ENCODE results near the gene STYK1. TPM values are rescaled to one million over a fixed set of nuclear protein-coding genes. Genes with fewer than 3 reads are reported as not detected.
"Not testable (repeated sequence)": the region's sequence is repeated elsewhere in the genome, so short reads cannot be mapped to it uniquely, and the experiment has no call there.

Gene STYK1
- total RNA-seq, 1 experiment from 2014 or later, result not detected

DNA sequence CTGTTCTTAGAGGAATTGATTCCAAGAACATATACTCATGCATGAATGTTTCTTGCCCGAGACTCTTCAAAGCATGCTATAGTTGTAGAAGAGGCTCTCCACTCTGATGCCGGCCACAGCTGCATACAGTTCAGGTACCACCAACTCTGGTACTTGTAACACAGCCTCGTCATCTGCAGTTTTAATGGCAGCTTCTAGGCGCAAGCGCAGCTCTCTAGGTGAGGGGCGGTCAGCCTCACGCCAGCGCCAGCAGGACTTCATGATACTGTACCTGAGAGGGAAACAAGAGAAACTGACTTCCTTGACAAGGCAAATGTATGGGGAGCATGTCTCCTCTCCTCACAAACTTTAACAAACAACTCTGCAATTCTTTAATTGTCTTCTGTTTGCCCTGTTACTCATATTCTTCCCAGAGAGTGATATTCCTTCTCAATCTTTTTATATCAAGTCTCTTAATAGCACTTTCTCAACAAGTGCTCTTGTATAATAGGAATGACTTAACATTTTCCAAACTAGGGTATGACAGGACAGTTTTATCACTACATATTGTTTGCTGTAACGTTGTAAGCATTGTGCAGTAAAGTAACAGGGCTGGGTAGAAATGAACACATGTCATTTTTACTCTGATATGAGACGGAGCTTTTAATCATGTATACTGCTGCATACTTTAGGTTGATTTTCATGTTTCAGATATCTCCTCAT, 53.6 kb downstream of the STYK1 start:
- H3K27me3 ChIP-seq, result no peaks in the 10 kb centered on the region
- H3K4me3 ChIP-seq, result no peak overlapping the region
- H3K36me3 ChIP-seq, result no peaks in the 10 kb centered on the region
- peaks cover 17% of the 10 kb centered on the region for H3K4me1 ChIP-seq
- H3K27ac ChIP-seq, result no peak overlapping the region
- DNase-seq, result no peak
- no peaks in the 10 kb centered on the region for H3K9me3 ChIP-seq (replicated peaks)

DNA sequence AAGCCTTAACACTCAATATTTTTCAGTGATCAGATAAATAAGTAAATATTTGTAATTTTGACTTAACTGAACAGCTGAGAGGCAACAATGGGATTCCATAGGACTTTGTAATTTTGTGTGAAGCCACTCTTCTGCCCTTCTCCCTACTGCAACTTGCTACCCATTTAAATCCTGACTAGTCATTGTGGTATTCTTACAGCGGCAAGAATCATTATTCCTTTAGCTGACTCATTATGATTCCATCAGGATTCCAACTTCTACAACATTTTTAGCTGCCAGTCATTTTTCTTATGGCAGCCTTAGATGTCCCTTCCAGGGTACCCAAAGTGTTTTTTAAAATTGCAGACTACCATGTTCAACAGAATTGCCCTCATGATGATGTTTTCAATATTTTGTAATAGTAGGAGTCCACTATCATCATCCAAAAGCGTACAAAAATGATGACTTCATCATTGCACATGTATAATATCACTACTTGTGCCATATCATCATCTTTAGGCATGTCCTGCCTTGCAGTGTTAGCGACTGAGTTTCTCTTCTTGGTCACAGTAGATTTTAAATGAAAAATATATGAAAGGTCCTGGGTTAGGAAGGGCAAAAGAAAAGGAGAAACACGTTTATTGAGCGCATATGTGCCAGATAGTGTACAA, 55.4 kb downstream of the STYK1 start:
- DNase-seq, result no peak
- H3K9me3 ChIP-seq (replicated peaks), result no peaks in the 10 kb centered on the region
- H3K4me3 ChIP-seq, result no peak overlapping the region
- peaks cover 9% of the 10 kb centered on the region for H3K4me1 ChIP-seq
- no peaks in the 10 kb centered on the region for H3K36me3 ChIP-seq
- H3K27me3 ChIP-seq, result no peaks in the 10 kb centered on the region
- peak overlapping the region; percentile 52 for H3K27ac ChIP-seq

DNA sequence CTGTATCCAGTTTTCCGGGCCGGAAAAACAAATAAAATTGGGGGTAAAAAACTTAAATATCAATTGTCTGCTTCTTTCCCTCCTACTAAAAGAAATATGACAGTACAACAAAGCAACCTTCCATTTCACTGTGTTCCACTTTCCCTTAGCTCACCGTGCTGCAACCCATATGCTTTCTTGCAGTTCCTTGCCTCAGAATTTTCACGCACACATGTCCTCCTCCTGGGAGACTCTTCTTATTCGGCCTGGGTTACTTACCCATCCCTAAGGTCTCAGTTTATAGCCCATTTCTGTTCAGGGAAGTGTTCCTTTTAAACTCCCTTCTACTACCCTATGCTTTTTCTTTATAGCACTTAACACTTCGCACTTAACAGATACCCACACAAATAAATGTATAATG, 56.0 kb downstream of the STYK1 start:
- H3K4me1 ChIP-seq, result peaks cover 9% of the 10 kb centered on the region
- H3K9me3 ChIP-seq (replicated peaks), result no peaks in the 10 kb centered on the region
- H3K27me3 ChIP-seq, result no peaks in the 10 kb centered on the region
- DNase-seq, result no peak
- no peaks in the 10 kb centered on the region for H3K36me3 ChIP-seq
- H3K27ac ChIP-seq, result peak overlapping the region; percentile 52
- no peak overlapping the region for H3K4me3 ChIP-seq

DNA sequence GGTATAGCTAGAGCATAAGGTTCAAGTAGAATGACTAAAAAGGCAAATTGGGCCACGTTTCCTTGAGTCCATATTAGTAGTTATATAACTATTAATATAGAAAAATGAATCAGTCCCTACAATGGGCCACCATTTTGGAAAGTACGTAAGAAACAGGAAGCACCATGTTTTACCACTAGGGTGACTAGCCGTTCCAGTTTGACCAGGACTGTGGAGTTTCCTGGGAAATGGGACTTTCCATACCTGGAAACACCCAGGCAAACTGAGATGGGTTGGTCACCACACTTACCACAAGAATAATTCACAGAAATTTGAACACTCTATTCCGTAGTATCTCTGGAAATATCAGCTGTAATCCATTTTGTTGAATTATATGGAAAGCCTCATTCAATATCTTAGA, 58.3 kb downstream of the STYK1 start:
- Histone ChIP-seq H3K9me3 (replicated peaks) (no peaks in the 10 kb centered on the region), H3K36me3 (peaks cover 7% of the 10 kb centered on the region; the same call in 1 of the 2 replicates), H3K4me1 (peaks cover 11% of the 10 kb centered on the region), H3K27ac (no peak overlapping the region), H3K27me3 (no peaks in the 10 kb centered on the region), H3K4me3 (no peak overlapping the region)
- no peak for DNase-seq

DNA sequence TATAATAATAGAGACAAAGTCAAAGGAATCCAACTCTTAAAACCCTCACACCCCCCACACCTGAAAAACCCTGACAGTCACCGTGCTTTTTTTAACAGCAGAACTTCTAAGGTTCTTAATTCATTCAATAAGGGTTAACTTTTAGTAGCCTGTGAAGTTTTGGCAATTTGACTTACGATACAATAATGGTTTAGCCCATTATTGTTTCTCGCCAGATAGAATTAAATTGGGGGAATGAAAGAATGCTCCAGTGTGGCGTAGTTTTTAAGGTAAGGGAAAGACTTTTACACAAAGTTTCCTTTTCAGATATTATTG, 59.8 kb downstream of the STYK1 start:
- peaks cover 9% of the 10 kb centered on the region for H3K4me1 ChIP-seq
- H3K27me3 ChIP-seq, result no peaks in the 10 kb centered on the region
- peak overlapping the region; percentile 92 for H3K4me3 ChIP-seq
- H3K9me3 ChIP-seq (replicated peaks), result no peaks in the 10 kb centered on the region
- peaks cover 13% of the 10 kb centered on the region for H3K36me3 ChIP-seq
- no peak for DNase-seq
- peak overlapping the region; percentile 96; the same call in 1 of the 2 replicates for H3K27ac ChIP-seq

DNA sequence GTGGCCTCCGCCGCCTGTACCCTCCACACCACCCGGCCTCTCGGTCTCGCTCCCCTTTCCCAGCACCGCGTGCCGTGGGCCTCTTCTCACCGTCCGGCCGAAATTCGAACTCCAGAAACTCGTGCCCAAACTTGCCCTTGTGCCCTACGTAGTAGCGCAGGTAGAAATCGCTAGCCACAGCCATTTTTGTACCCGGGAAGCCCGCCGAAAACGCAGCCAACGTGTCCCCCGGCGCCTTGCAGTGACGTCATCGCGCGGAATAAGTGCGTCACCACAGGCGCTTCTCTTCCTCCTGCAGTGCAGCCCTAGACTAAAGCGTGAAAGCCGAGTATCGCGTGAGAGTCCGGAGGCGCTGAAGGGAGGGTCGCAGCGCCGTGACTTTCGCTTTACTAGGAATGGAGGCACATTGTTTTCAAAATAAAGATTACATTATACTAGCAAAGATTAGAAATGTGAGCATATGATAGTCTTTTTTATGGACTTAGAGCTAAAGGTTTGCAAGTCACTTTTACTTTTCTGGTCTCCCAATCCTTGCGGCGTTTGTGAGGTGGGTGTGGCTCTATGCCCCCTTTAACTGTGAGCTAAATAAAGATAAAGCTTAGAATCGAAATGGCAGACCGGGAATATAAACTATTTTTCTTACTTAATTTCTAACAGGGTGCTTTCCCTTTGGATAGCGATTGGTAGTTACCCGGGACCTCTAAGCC, 60.4 kb downstream of the STYK1 start, which contains the start of gene MAGOHB:
Gene MAGOHB, minus strand, starts transcription at position 261 of the 707 bp plus-strand sequence. Its CDS starts 77 bp downstream, at position 184.
- DNase-seq, result peak; percentile 94 to 95
- Histone ChIP-seq H3K4me3 (peak within 1 kb of the TSS; percentile 92), H3K27me3 (no peaks in the 10 kb centered on the region), H3K27ac (peak within 1 kb of the TSS; percentile 96), H3K36me3 (peaks cover 18% of the 10 kb centered on the region), H3K4me1 (peaks cover 4% of the 10 kb centered on the region), H3K9me3 (replicated peaks) (no peaks in the 10 kb centered on the region)

DNA sequence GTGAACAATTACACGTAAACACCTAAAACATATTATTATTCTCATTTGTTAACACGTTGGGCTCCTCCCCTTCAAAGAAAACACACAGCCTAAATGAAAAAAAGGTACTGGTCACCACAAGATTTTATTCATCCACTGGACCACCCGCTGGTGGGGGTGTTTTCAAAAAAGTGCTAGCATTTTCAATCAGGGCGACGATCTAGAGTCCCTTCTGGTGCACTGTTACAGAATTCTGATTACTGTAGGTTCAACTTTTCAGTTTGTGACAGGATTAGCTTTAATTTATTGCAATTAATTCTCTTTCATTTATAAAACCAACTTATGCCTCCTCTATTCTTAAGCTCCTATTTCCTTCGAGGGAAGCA, 60.9 kb downstream of the STYK1 start:
- H3K9me3 ChIP-seq (replicated peaks), result no peaks in the 10 kb centered on the region
- H3K4me3 ChIP-seq, result peak overlapping the region; percentile 92
- peak overlapping the region; percentile 96 for H3K27ac ChIP-seq
- H3K36me3 ChIP-seq, result peaks cover 22% of the 10 kb centered on the region
- H3K27me3 ChIP-seq, result no peaks in the 10 kb centered on the region
- no peak for DNase-seq
- peaks cover 2% of the 10 kb centered on the region for H3K4me1 ChIP-seq

DNA sequence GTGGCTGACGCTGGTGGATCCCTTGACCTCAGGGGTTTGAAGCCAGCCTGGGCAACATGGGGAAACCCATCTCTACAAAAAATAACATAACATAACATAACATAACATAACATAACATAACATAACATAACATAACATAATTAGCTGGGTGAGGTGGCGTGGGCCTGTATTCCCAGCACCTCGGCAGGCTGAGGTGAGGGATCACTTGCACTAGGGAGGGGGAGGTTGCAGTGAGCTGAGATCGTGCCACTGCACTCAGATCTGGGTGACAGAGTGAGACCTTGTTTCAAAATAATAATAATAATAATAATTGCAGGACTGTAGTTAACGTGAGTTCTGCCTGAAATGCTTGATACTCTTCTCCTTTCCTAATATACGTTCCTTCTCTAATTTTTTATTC, 61.7 kb downstream of the STYK1 start:
- Histone ChIP-seq H3K4me1 (peaks cover 2% of the 10 kb centered on the region; the same call in 1 of the 2 replicates), H3K9me3 (replicated peaks) (no peaks in the 10 kb centered on the region), H3K27me3 (no peaks in the 10 kb centered on the region), H3K4me3 (peak overlapping the region; percentile 92), H3K27ac (no peak overlapping the region; the same call in 1 of the 2 replicates), H3K36me3 (peaks cover 29% of the 10 kb centered on the region)
- no peak for DNase-seq

DNA sequence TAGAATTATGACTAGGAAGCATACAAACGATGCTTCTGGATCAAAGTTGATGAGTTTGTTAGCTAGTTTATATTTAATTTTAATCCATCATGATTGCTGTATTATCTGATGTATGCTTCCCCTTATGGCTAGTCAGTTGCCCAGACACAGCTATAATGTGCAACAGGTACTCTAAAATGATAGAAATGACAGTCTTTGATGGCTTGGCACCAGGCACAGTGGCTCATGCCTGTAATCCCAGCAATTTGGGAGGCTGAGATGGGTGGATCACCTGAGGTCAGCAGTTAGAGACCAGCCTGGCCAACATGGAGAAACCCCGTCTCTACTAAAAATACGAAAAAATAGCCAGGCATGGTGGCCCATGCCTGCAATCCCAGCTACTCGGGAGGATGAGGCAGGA, 62.6 kb downstream of the STYK1 start:
- not testable (repeated sequence) for H3K4me1 ChIP-seq; H3K9me3 ChIP-seq (replicated peaks); H3K27me3 ChIP-seq; DNase-seq; H3K4me3 ChIP-seq; H3K27ac ChIP-seq
- H3K36me3 ChIP-seq, result peaks cover 38% of the 10 kb centered on the region

DNA sequence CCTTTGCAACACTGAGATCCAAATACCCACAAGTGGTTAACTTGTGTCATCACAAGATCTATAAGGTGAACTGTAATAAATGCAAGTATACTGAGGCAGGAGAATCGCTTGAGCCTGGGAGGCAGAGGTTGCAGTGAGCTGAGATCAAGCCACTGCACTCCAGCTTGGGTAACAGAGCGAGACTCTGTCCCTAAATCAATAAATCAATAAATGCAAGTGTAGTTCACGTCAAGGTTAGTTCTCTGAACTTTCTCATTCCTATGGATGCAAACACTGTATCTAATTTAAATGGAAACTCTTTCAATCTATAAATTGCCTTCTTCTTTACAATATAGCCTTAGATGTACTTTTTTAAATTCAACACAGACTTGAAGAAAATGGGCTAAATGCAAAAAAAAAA, 63.7 kb downstream of the STYK1 start:
- H3K4me1 ChIP-seq, result peaks cover 2% of the 10 kb centered on the region; the same call in 1 of the 2 replicates
- H3K27ac ChIP-seq, result no peak overlapping the region
- no peak overlapping the region for H3K4me3 ChIP-seq
- H3K36me3 ChIP-seq, result peaks cover 45% of the 10 kb centered on the region
- H3K27me3 ChIP-seq, result no peaks in the 10 kb centered on the region
- no peaks in the 10 kb centered on the region for H3K9me3 ChIP-seq (replicated peaks)
- DNase-seq, result no peak

DNA sequence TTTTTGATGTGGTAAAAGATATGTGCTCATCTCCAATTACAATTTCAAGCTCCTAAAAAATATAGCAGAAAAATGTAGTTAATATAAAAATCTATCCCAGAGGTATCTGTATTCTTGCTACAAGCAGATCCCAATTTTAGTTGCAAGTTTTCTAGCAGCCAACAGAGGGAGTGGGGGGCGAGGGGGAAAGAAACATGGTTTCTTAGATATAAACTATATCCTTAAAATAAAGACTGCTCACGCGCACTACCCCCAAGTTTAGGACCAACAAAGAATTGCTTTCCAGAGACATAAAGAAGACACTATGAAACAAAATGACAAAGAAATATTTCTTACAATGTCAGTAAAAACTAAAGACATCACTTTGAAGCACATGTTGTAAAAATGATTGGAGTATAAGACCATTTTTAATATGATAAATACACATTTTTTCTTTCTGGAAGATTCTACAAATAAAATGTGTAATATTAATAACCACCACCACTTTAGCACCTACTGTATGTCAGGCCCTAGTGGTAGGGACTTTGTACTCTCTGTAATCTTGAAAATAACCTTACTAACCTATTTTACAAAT, 65.9 kb downstream of the STYK1 start:
- peak in 1 of 2 experiments; percentile 18 for DNase-seq
- no peaks in the 10 kb centered on the region for H3K9me3 ChIP-seq (replicated peaks)
- peaks cover 2% of the 10 kb centered on the region; the same call in 1 of the 2 replicates for H3K4me1 ChIP-seq
- peaks cover 45% of the 10 kb centered on the region for H3K36me3 ChIP-seq
- no peak overlapping the region for H3K4me3 ChIP-seq
- no peaks in the 10 kb centered on the region for H3K27me3 ChIP-seq
- H3K27ac ChIP-seq, result no peak overlapping the region

DNA sequence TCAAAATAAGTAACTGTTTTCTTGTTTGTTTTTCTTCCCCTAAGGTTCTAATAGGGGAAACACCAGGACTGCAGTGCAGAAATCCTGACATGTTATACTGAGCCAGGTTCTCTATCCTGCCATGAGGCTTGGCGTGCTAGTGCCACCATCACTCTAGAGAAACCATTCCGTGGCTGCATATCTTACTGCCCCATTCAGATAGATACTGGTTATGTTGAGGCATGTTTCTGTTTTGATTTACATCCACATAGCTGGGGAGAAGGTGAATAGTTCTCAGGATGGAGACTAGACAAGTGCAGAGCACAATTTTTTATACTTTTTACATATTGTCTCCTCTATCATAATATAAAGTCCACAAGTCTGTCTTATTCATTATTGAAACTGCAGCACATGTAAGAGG, 72.0 kb downstream of the STYK1 start:
- Histone ChIP-seq H3K27ac (no peak overlapping the region), H3K4me1 (no peaks in the 10 kb centered on the region), H3K9me3 (replicated peaks) (no peaks in the 10 kb centered on the region), H3K4me3 (no peak overlapping the region), H3K36me3 (peaks cover 13% of the 10 kb centered on the region), H3K27me3 (no peaks in the 10 kb centered on the region)
- DNase-seq, result no peak

DNA sequence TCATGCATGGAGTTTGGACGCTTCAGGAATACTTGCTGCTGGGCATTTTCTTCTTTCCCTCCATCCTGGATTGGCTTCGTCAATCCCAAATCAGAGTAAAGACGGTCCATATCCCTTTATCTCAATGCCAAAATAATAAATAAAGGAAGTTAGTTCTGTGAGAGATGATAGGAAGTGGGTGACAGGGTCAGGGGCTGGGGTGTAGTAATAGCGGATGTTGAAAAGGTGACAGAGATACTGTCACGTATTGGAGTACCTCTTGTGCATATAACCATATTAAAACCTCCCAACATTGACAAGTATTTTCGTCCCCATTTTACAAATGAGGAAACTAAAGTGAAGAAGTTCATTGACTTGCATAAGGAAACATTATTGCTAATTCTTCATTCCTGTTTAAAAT, 72.9 kb downstream of the STYK1 start:
- Histone ChIP-seq H3K4me1 (no peaks in the 10 kb centered on the region), H3K27ac (no peak overlapping the region), H3K9me3 (replicated peaks) (no peaks in the 10 kb centered on the region), H3K4me3 (no peak overlapping the region), H3K27me3 (no peaks in the 10 kb centered on the region), H3K36me3 (peaks cover 5% of the 10 kb centered on the region)
- no peak for DNase-seq

DNA sequence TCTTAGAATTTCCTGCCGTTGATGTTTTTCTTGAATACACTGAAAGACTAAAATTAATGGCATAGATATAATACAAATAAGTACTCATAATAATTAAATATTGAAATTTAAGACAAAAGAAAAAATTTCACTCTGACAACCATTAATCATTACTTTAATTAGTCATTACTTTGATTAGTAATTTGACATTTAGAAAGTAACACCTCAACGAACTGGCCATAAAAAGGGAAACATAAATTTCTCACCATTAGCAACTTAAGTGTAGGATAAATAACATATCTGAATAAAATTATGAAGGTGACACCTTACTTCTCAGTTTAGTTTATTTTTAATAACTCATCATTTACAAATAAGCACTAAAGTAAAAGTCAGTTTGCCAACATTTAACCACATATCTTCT, 78.0 kb downstream of the STYK1 start:
- Histone ChIP-seq H3K27me3 (no peaks in the 10 kb centered on the region), H3K4me3 (no peak overlapping the region), H3K36me3 (no peaks in the 10 kb centered on the region; the same call in 1 of the 2 replicates), H3K27ac (no peak overlapping the region), H3K4me1 (peaks cover 12% of the 10 kb centered on the region), H3K9me3 (replicated peaks) (no peaks in the 10 kb centered on the region)
- DNase-seq, result no peak

DNA sequence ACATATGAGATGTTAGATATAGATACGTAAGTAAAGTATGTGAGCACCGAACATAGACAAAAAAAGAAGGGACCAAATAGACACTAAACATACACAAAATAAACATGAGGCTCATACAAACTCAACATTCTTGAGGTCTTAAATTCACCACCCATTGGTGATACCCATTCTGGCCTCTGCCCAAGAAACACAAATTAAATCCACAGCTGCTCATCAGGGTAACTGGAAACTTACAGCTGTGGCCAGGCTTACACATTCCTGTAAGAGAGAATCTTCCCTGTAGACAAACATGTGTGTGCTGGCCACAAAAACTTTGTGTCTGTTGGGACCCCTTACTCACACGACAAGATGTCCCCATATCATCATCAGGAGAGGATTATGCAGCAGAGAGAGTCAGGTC, 82.9 kb downstream of the STYK1 start:
- DNase-seq, result peak; percentile 81 to 90
- H3K4me1 ChIP-seq, result peaks cover 17% of the 10 kb centered on the region

More for the DNA sequence above, 82.9 kb downstream of the STYK1 start:
- Histone ChIP-seq H3K9me3 (replicated peaks) (no peaks in the 10 kb centered on the region), H3K4me3 (no peak overlapping the region), H3K27ac (no peak overlapping the region), H3K36me3 (peaks cover 2% of the 10 kb centered on the region; the same call in 1 of the 2 replicates), H3K27me3 (no peaks in the 10 kb centered on the region)

Data from SJCRH30 (cell line).